ENCODE data around the gene IL17RE.

IL17RE gene

DNA sequence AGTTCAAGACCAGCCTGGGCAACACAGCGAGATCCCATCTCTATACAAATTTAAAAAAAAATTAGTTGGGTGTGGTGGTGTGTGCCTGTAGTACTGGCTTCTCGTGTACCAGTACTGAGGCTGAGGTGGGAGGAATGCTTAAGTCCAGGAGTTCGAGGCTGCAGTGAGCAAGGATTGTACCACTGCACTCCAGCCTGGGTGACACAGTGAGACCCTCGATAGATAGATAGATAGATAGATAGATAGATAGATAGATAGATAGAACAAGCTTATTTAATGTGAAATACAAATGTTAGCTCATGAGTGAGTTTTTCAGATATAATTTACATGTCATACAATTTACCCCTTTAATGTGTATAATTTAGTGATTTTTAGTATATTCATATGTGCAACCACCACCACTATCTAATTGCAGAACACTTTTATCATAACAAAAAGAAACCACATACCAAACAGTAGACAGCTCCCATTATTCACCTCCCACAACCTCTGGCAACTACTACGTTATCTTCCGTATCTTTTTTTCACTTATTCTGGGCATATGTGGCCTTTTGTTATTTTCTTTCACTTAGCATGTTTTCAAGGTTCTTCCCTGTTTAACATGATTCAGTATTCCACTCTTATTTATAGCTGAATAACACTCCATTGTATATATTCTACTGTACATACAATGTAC is 62.7 kb downstream of the IL17RE start:
- DNase-seq: no peak

Measured in femur (tissue), 1 donor.